ENCODE data around the gene ENOX1. TPM values are rescaled to one million over a fixed set of nuclear protein-coding genes. Genes with fewer than 3 reads are reported as not detected.
"Not testable (repeated sequence)": the region's sequence is repeated elsewhere in the genome, so short reads cannot be mapped to it uniquely, and the experiment has no call there.

The ENOX1 gene
- total RNA-seq, 1 donor from 2014 or later = 2.0 TPM

- DNase-seq (ENCODE audit: low spot score) = no peak
- no peak for TF ChIP-seq CTCF (IDR thresholded peaks at IDR 0.05)
- H3K27ac Mint-ChIP-seq (ENCODE audit: unreplicated experiment) = no peak overlapping the region
- H3K27me3 Mint-ChIP-seq (ENCODE audit: low read depth) = no peaks in the 10 kb centered on the region
- H3K9me3 Mint-ChIP-seq (ENCODE audit: low read depth) = no peaks in the 10 kb centered on the region
- no peaks in the 10 kb centered on the region for H3K36me3 Mint-ChIP-seq (ENCODE audit: low read depth)
- no peak overlapping the region for H3K4me3 Mint-ChIP-seq (ENCODE audit: unreplicated experiment)
- H3K4me1 Mint-ChIP-seq (ENCODE audit: low read depth) = no peaks in the 10 kb centered on the region
Observed at GRCh38 chr13:43180036-43180660, 606.6 kb downstream of the ENOX1 start.

GRCh38 chr13:43171489-43171888 is 615.3 kb downstream of the ENOX1 start:
- Mint-ChIP-seq H3K36me3 (ENCODE audit: low read depth) (no peaks in the 10 kb centered on the region), H3K4me1 (ENCODE audit: low read depth) (no peaks in the 10 kb centered on the region), H3K9me3 (ENCODE audit: low read depth) (no peaks in the 10 kb centered on the region), H3K27ac (ENCODE audit: unreplicated experiment) (no peak overlapping the region), H3K27me3 (ENCODE audit: low read depth) (no peaks in the 10 kb centered on the region), H3K4me3 (ENCODE audit: unreplicated experiment) (no peak overlapping the region)
- TF ChIP-seq CTCF (IDR thresholded peaks at IDR 0.05) = no peak
- DNase-seq (ENCODE audit: low spot score) = no peak

GRCh38 chr13:43170506-43170905 is 616.3 kb downstream of the ENOX1 start:
- Mint-ChIP-seq H3K4me3 (ENCODE audit: unreplicated experiment) (no peak overlapping the region), H3K36me3 (ENCODE audit: low read depth) (peaks cover 3% of the 10 kb centered on the region), H3K9me3 (ENCODE audit: low read depth) (peaks cover 3% of the 10 kb centered on the region), H3K4me1 (ENCODE audit: low read depth) (no peaks in the 10 kb centered on the region), H3K27me3 (ENCODE audit: low read depth) (no peaks in the 10 kb centered on the region), H3K27ac (ENCODE audit: unreplicated experiment) (no peak overlapping the region)
- DNase-seq (ENCODE audit: low spot score) = no peak
- no peak for TF ChIP-seq CTCF (IDR thresholded peaks at IDR 0.05)

- not testable (repeated sequence) for DNase-seq (ENCODE audit: low spot score); H3K27me3 Mint-ChIP-seq (ENCODE audit: low read depth); H3K4me3 Mint-ChIP-seq (ENCODE audit: unreplicated experiment); H3K36me3 Mint-ChIP-seq (ENCODE audit: low read depth); H3K27ac Mint-ChIP-seq (ENCODE audit: unreplicated experiment); H3K4me1 Mint-ChIP-seq (ENCODE audit: low read depth); H3K9me3 Mint-ChIP-seq (ENCODE audit: low read depth)
Observed at GRCh38 chr13:43168434-43168833, 618.3 kb downstream of the ENOX1 start.

GRCh38 chr13:43167731-43168130 is 619.0 kb downstream of the ENOX1 start:
- Mint-ChIP-seq H3K4me3 (ENCODE audit: unreplicated experiment) (no peak overlapping the region), H3K4me1 (ENCODE audit: low read depth) (no peaks in the 10 kb centered on the region), H3K36me3 (ENCODE audit: low read depth) (peaks cover 5% of the 10 kb centered on the region), H3K27me3 (ENCODE audit: low read depth) (no peaks in the 10 kb centered on the region), H3K9me3 (ENCODE audit: low read depth) (peaks cover 5% of the 10 kb centered on the region), H3K27ac (ENCODE audit: unreplicated experiment) (no peak overlapping the region)
- no peak for DNase-seq (ENCODE audit: low spot score)
- no peak for TF ChIP-seq CTCF (IDR thresholded peaks at IDR 0.05)
